HG03280 (cell line): Measurements from ENCODE around the gene SP6.

ENCODE experiments used
- ATAC-seq: cut with Tn5 transposase; IDR thresholded peaks from one replicate; pipeline ENCODE4 v1.9.1; 2021; ENCODE audit warnings: mild to moderate bottlenecking, moderate library complexity; ENCODE audit not compliant: unreplicated experiment

Gene SP6

GRCh38 chr17:47857551-47858455, 6.8 kb upstream of the SP6 start:
- no peak for ATAC-seq

GRCh38 chr17:47856830-47857229, 5.9 kb upstream of the SP6 start:
- no peak for ATAC-seq

- ATAC-seq, result no peak
Observed at GRCh38 chr17:47855737-47856136, 4.8 kb upstream of the SP6 start.

- no peak for ATAC-seq
Observed at GRCh38 chr17:47853616-47854015, 2.7 kb upstream of the SP6 start.

GRCh38 chr17:47852113-47852949, 1.4 kb upstream of the SP6 start:
- ATAC-seq, result no peak

- no peak for ATAC-seq
Observed at GRCh38 chr17:47851764-47852112, 775 bp upstream of the SP6 start.

- no peak for ATAC-seq
Observed at GRCh38 chr17:47850373-47850691, 631 bp downstream of the SP6 start.

- ATAC-seq, result no peak
Observed at GRCh38 chr17:47848198-47848513, 2.8 kb downstream of the SP6 start.

- ATAC-seq, result no peak
Observed at GRCh38 chr17:47847341-47848197, 3.4 kb downstream of the SP6 start.

GRCh38 chr17:47846716-47847340, 4.1 kb downstream of the SP6 start:
- no peak for ATAC-seq

- no peak for ATAC-seq
Observed at GRCh38 chr17:47845716-47846075, 5.3 kb downstream of the SP6 start.

- no peak for ATAC-seq
Observed at GRCh38 chr17:47844814-47845715, 5.9 kb downstream of the SP6 start.

GRCh38 chr17:47844227-47844626, 6.7 kb downstream of the SP6 start:
- ATAC-seq, result no peak

- no peak for ATAC-seq
Observed at GRCh38 chr17:47843391-47843730, 7.6 kb downstream of the SP6 start.

GRCh38 chr17:47841488-47842291, 9.3 kb downstream of the SP6 start:
- no peak for ATAC-seq

- ATAC-seq, result peak; percentile 79
Observed at GRCh38 chr17:47840742-47841487, 10.0 kb downstream of the SP6 start, which contains the start of gene SCRN2. Gene SCRN2 (minus strand): TSS chr17:47841273. CDS start chr17:47840843, 430 bp downstream.

GRCh38 chr17:47840001-47840741, 10.8 kb downstream of the SP6 start:
- ATAC-seq, result no peak

GRCh38 chr17:47839071-47839470, 11.9 kb downstream of the SP6 start:
- no peak for ATAC-seq
